Suprapubic skin (tissue), 4 donors: ENCODE measurements around the gene ITPRIP. TPM values are rescaled to one million over a fixed set of nuclear protein-coding genes. Genes with fewer than 3 reads are reported as not detected.

Source experiments
- DNase-seq, 2 donors: peaks; one replicate each; pipeline ENCODE4 v3.0.0-alpha.2; 2019; ENCODE audit warnings: low spot score in 2 of 2
- H3K27ac ChIP-seq: fragments of 200-600 bp; sonication (generic); one replicate; pipeline ENCODE4 v1.5.1; 2019
- H3K27me3 ChIP-seq: fragments of 200-600 bp; sonication (generic); one replicate; pipeline ENCODE4 v1.5.1; 2019
- H3K36me3 ChIP-seq: fragments of 200-600 bp; sonication (generic); one replicate; pipeline ENCODE4 v1.5.1; 2019
- H3K4me1 ChIP-seq: fragments of 200-600 bp; sonication (generic); one replicate; pipeline ENCODE4 v1.5.1; 2019
- H3K4me3 ChIP-seq: fragments of 200-600 bp; sonication (generic); one replicate; pipeline ENCODE4 v1.5.1; 2019; ENCODE audit warnings: mild to moderate bottlenecking
- H3K9me3 ChIP-seq: fragments of 200-600 bp; sonication (generic); one replicate; pipeline ENCODE4 v1.5.1; 2019
- CTCF ChIP-seq, 2 donors: fragments of 200-600 bp in 1 of 2; fragments of 450-650 bp in 1 of 2; sonication (generic) in 1 of 2; IDR thresholded peaks; one replicate each; pipeline ENCODE4 v1.5.1; 2016 to 2019; ENCODE audit warnings: antibody characterized with exemption in 2 of 2, mild to moderate bottlenecking in 1 of 2, moderate library complexity in 1 of 2
- EP300 ChIP-seq: sonication (generic); formaldehyde crosslinking; IDR thresholded peaks from one replicate; pipeline ENCODE4 v1.6.1; 2017; ENCODE audit warnings: antibody characterized with exemption
- POLR2A ChIP-seq, 2 donors: fragments of 450-650 bp; IDR thresholded peaks; one replicate each; pipeline ENCODE4 v1.6.1; 2017; ENCODE audit warnings: antibody characterized with exemption in 2 of 2, mild to moderate bottlenecking in 2 of 2, moderate library complexity in 2 of 2
- POLR2AphosphoS5 ChIP-seq, 3 donors: sonication (generic); formaldehyde crosslinking; IDR thresholded peaks; one replicate each; pipeline ENCODE4 v1.6.1; 2017; ENCODE audit warnings: antibody characterized with exemption in 3 of 3
- WGBS: methylation state at CpG from one replicate; pipeline ENCODE4 v1.1.5; 2018; 5-methylcytosine and 5-hydroxymethylcytosine counted together
- total RNA-seq, 4 donors: library from RNA; depleted of rRNA; stranded (reverse); fragments of >200 nt; gene quantifications; one replicate each; pipeline ENCODE4 v1.1.0, GENCODE V29; 2016

ITPRIP gene
- total RNA-seq, 4 donors from 2014 or later = 98.5 to 217 (median 191) TPM

- peak overlapping the region; percentile 94 for H3K27ac ChIP-seq
- peak overlapping the region; percentile 89 for H3K4me3 ChIP-seq
- H3K4me1 ChIP-seq = peaks cover 21% of the 10 kb centered on the region
- no peaks in the 10 kb centered on the region for H3K27me3 ChIP-seq
- no peaks in the 10 kb centered on the region for H3K9me3 ChIP-seq
- TF ChIP-seq POLR2AphosphoS5 (IDR thresholded peaks at IDR 0.05) = no peak
- TF ChIP-seq POLR2A (IDR thresholded peaks at IDR 0.05) = no peak
- TF ChIP-seq EP300 = no peak
- TF ChIP-seq CTCF (IDR thresholded peaks at IDR 0.05) = no peak
- WGBS = 89% methylated on average over 14 of the region's 14 CpGs
- DNase-seq = no peak
- H3K36me3 ChIP-seq = peaks cover 43% of the 10 kb centered on the region
Measured at GRCh38 chr10:104267721-104268404, 70.4 kb downstream of the ITPRIP start.

GRCh38 chr10:104264783-104265182 lies 73.5 kb downstream of the ITPRIP start:
- no peak for DNase-seq
- WGBS = 93% methylated on average over 5 of the region's 5 CpGs
- Histone ChIP-seq H3K27me3 (no peaks in the 10 kb centered on the region), H3K27ac (no peak overlapping the region), H3K4me1 (peaks cover 38% of the 10 kb centered on the region), H3K4me3 (no peak overlapping the region), H3K9me3 (no peaks in the 10 kb centered on the region), H3K36me3 (peaks cover 70% of the 10 kb centered on the region)
- TF ChIP-seq CTCF (IDR thresholded peaks at IDR 0.05) = no peak
- TF ChIP-seq POLR2AphosphoS5 (IDR thresholded peaks at IDR 0.05) = no peak
- TF ChIP-seq EP300 = no peak
- TF ChIP-seq POLR2A (IDR thresholded peaks at IDR 0.05) = no peak

- Histone ChIP-seq H3K4me3 (no peak overlapping the region), H3K4me1 (peaks cover 42% of the 10 kb centered on the region), H3K36me3 (peaks cover 79% of the 10 kb centered on the region), H3K27ac (no peak overlapping the region), H3K27me3 (no peaks in the 10 kb centered on the region), H3K9me3 (no peaks in the 10 kb centered on the region)
- no peak for TF ChIP-seq CTCF (IDR thresholded peaks at IDR 0.05)
- no peak for TF ChIP-seq POLR2AphosphoS5 (IDR thresholded peaks at IDR 0.05)
- TF ChIP-seq EP300 = no peak
- no peak for TF ChIP-seq POLR2A (IDR thresholded peaks at IDR 0.05)
- 83% methylated on average over 5 of the region's 5 CpGs for WGBS
- no peak for DNase-seq
Measured at GRCh38 chr10:104262055-104262454, 76.2 kb downstream of the ITPRIP start.

- Histone ChIP-seq H3K27me3 (no peaks in the 10 kb centered on the region), H3K4me1 (peaks cover 55% of the 10 kb centered on the region), H3K4me3 (no peak overlapping the region), H3K27ac (peak overlapping the region; percentile 78), H3K9me3 (no peaks in the 10 kb centered on the region), H3K36me3 (peaks cover 68% of the 10 kb centered on the region)
- DNase-seq = no peak
- 25% methylated on average over 3 of the region's 3 CpGs for WGBS
- TF ChIP-seq CTCF (IDR thresholded peaks at IDR 0.05) = no peak
- no peak for TF ChIP-seq POLR2A (IDR thresholded peaks at IDR 0.05)
- TF ChIP-seq POLR2AphosphoS5 (IDR thresholded peaks at IDR 0.05) = no peak
- no peak for TF ChIP-seq EP300
Measured at GRCh38 chr10:104260775-104261115, 77.5 kb downstream of the ITPRIP start.

- Histone ChIP-seq H3K4me1 (peaks cover 58% of the 10 kb centered on the region), H3K4me3 (no peak overlapping the region), H3K27me3 (no peaks in the 10 kb centered on the region), H3K36me3 (peaks cover 62% of the 10 kb centered on the region), H3K27ac (peak overlapping the region; percentile 78), H3K9me3 (no peaks in the 10 kb centered on the region)
- 59% methylated on average over 6 of the region's 6 CpGs for WGBS
- no peak for DNase-seq
- TF ChIP-seq POLR2AphosphoS5 (IDR thresholded peaks at IDR 0.05) (no peak), CTCF (IDR thresholded peaks at IDR 0.05) (no peak), POLR2A (IDR thresholded peaks at IDR 0.05) (no peak), EP300 (no peak)
Measured at GRCh38 chr10:104259999-104260774, 78.1 kb downstream of the ITPRIP start.
